ENCODE data around the gene INSM2.
A peak's percentile ranks its signal among the peaks of the same experiment; 100 is the strongest.

INSM2 gene

GRCh38 chr14:35551081-35551480 lies 17.1 kb downstream of the INSM2 start:
- DNase-seq (ENCODE audit: low read depth): no peak
- Histone ChIP-seq H3K4me1 (ENCODE audit: control insufficient read depth, insufficient read depth, low read length) (peaks cover 9% of the 10 kb centered on the region), H3K9me3 (ENCODE audit: control insufficient read depth, low read length) (no peaks in the 10 kb centered on the region), H3K36me3 (ENCODE audit: control insufficient read depth, insufficient read depth, low read length, severe bottlenecking) (peaks cover 5% of the 10 kb centered on the region), H3K27me3 (replicated peaks; ENCODE audit: control insufficient read depth, insufficient read depth, low read length) (no peaks in the 10 kb centered on the region), H3K4me3 (ENCODE audit: low read length) (no peak overlapping the region), H3K9ac (ENCODE audit: low read length) (no peak overlapping the region)

GRCh38 chr14:35553808-35554207 lies 19.8 kb downstream of the INSM2 start:
- Histone ChIP-seq H3K27me3 (replicated peaks; ENCODE audit: control insufficient read depth, insufficient read depth, low read length) (no peaks in the 10 kb centered on the region), H3K36me3 (ENCODE audit: control insufficient read depth, insufficient read depth, low read length, severe bottlenecking) (no peaks in the 10 kb centered on the region), H3K4me1 (ENCODE audit: control insufficient read depth, insufficient read depth, low read length) (peaks cover 9% of the 10 kb centered on the region), H3K4me3 (ENCODE audit: low read length) (no peak overlapping the region), H3K9ac (ENCODE audit: low read length) (no peak overlapping the region), H3K9me3 (ENCODE audit: control insufficient read depth, low read length) (no peaks in the 10 kb centered on the region)
- DNase-seq (ENCODE audit: low read depth): peak; percentile 47

- no peaks in the 10 kb centered on the region for H3K27me3 ChIP-seq (replicated peaks; ENCODE audit: control insufficient read depth, insufficient read depth, low read length)
- H3K9ac ChIP-seq (ENCODE audit: low read length): no peak overlapping the region
- H3K9me3 ChIP-seq (ENCODE audit: control insufficient read depth, low read length): no peaks in the 10 kb centered on the region
- no peaks in the 10 kb centered on the region for H3K36me3 ChIP-seq (ENCODE audit: control insufficient read depth, insufficient read depth, low read length, severe bottlenecking)
- no peak for DNase-seq (ENCODE audit: low read depth)
- H3K4me3 ChIP-seq (ENCODE audit: low read length): no peak overlapping the region
- H3K4me1 ChIP-seq (ENCODE audit: control insufficient read depth, insufficient read depth, low read length): peaks cover 9% of the 10 kb centered on the region
Measured at GRCh38 chr14:35556548-35556947, 22.6 kb downstream of the INSM2 start.

- Histone ChIP-seq H3K4me3 (ENCODE audit: low read length) (no peak overlapping the region), H3K36me3 (ENCODE audit: control insufficient read depth, insufficient read depth, low read length, severe bottlenecking) (no peaks in the 10 kb centered on the region), H3K27me3 (replicated peaks; ENCODE audit: control insufficient read depth, insufficient read depth, low read length) (no peaks in the 10 kb centered on the region), H3K9ac (ENCODE audit: low read length) (no peak overlapping the region), H3K4me1 (ENCODE audit: control insufficient read depth, insufficient read depth, low read length) (peaks cover 9% of the 10 kb centered on the region), H3K9me3 (ENCODE audit: control insufficient read depth, low read length) (no peaks in the 10 kb centered on the region)
- DNase-seq (ENCODE audit: low read depth): no peak
Measured at GRCh38 chr14:35557221-35557747, 23.3 kb downstream of the INSM2 start.

- H3K36me3 ChIP-seq (ENCODE audit: control insufficient read depth, insufficient read depth, low read length, severe bottlenecking): no peaks in the 10 kb centered on the region
- no peak overlapping the region for H3K9ac ChIP-seq (ENCODE audit: low read length)
- no peak for DNase-seq (ENCODE audit: low read depth)
- H3K9me3 ChIP-seq (ENCODE audit: control insufficient read depth, low read length): no peaks in the 10 kb centered on the region
- no peaks in the 10 kb centered on the region for H3K27me3 ChIP-seq (replicated peaks; ENCODE audit: control insufficient read depth, insufficient read depth, low read length)
- peaks cover 3% of the 10 kb centered on the region for H3K4me1 ChIP-seq (ENCODE audit: control insufficient read depth, insufficient read depth, low read length)
- no peak overlapping the region for H3K4me3 ChIP-seq (ENCODE audit: low read length)
Measured at GRCh38 chr14:35558680-35559079, 24.7 kb downstream of the INSM2 start.

GRCh38 chr14:35565871-35566464 lies 32.0 kb downstream of the INSM2 start:
- no peak for DNase-seq (ENCODE audit: low read depth)
- Histone ChIP-seq H3K4me1 (ENCODE audit: control insufficient read depth, insufficient read depth, low read length) (no peaks in the 10 kb centered on the region), H3K9ac (ENCODE audit: low read length) (no peak overlapping the region)

GRCh38 chr14:35571598-35571997 lies 37.6 kb downstream of the INSM2 start:
- Histone ChIP-seq H3K9ac (ENCODE audit: low read length) (no peak overlapping the region), H3K27me3 (replicated peaks; ENCODE audit: control insufficient read depth, insufficient read depth, low read length) (no peaks in the 10 kb centered on the region), H3K4me3 (ENCODE audit: low read length) (no peak overlapping the region), H3K36me3 (ENCODE audit: control insufficient read depth, insufficient read depth, low read length, severe bottlenecking) (peaks cover 11% of the 10 kb centered on the region), H3K4me1 (ENCODE audit: control insufficient read depth, insufficient read depth, low read length) (no peaks in the 10 kb centered on the region), H3K9me3 (ENCODE audit: control insufficient read depth, low read length) (no peaks in the 10 kb centered on the region)
- DNase-seq (ENCODE audit: low read depth): no peak

More at GRCh38 chr14:35565871-35566464, 32.0 kb downstream of the INSM2 start:
- peaks cover 7% of the 10 kb centered on the region for H3K36me3 ChIP-seq (ENCODE audit: control insufficient read depth, insufficient read depth, low read length, severe bottlenecking)
- H3K4me3 ChIP-seq (ENCODE audit: low read length): no peak overlapping the region
- H3K27me3 ChIP-seq (replicated peaks; ENCODE audit: control insufficient read depth, insufficient read depth, low read length): no peaks in the 10 kb centered on the region
- H3K9me3 ChIP-seq (ENCODE audit: control insufficient read depth, low read length): no peaks in the 10 kb centered on the region

GRCh38 chr14:35573911-35574310 lies 39.9 kb downstream of the INSM2 start:
- no peak overlapping the region for H3K9ac ChIP-seq (ENCODE audit: low read length)
- DNase-seq (ENCODE audit: low read depth): no peak
- H3K9me3 ChIP-seq (ENCODE audit: control insufficient read depth, low read length): no peaks in the 10 kb centered on the region
- peaks cover 8% of the 10 kb centered on the region for H3K36me3 ChIP-seq (ENCODE audit: control insufficient read depth, insufficient read depth, low read length, severe bottlenecking)
- no peaks in the 10 kb centered on the region for H3K4me1 ChIP-seq (ENCODE audit: control insufficient read depth, insufficient read depth, low read length)
- no peak overlapping the region for H3K4me3 ChIP-seq (ENCODE audit: low read length)
- no peaks in the 10 kb centered on the region for H3K27me3 ChIP-seq (replicated peaks; ENCODE audit: control insufficient read depth, insufficient read depth, low read length)

GRCh38 chr14:35576260-35576659 lies 42.3 kb downstream of the INSM2 start:
- H3K9ac ChIP-seq (ENCODE audit: low read length): no peak overlapping the region
- H3K9me3 ChIP-seq (ENCODE audit: control insufficient read depth, low read length): no peaks in the 10 kb centered on the region
- no peaks in the 10 kb centered on the region for H3K27me3 ChIP-seq (replicated peaks; ENCODE audit: control insufficient read depth, insufficient read depth, low read length)
- no peak overlapping the region for H3K4me3 ChIP-seq (ENCODE audit: low read length)
- peaks cover 11% of the 10 kb centered on the region for H3K36me3 ChIP-seq (ENCODE audit: control insufficient read depth, insufficient read depth, low read length, severe bottlenecking)
- H3K4me1 ChIP-seq (ENCODE audit: control insufficient read depth, insufficient read depth, low read length): no peaks in the 10 kb centered on the region
- peak; percentile 0 for DNase-seq (ENCODE audit: low read depth)

GRCh38 chr14:35576856-35577255 lies 42.9 kb downstream of the INSM2 start:
- Histone ChIP-seq H3K9me3 (ENCODE audit: control insufficient read depth, low read length) (no peaks in the 10 kb centered on the region), H3K4me3 (ENCODE audit: low read length) (no peak overlapping the region), H3K27me3 (replicated peaks; ENCODE audit: control insufficient read depth, insufficient read depth, low read length) (no peaks in the 10 kb centered on the region), H3K36me3 (ENCODE audit: control insufficient read depth, insufficient read depth, low read length, severe bottlenecking) (peaks cover 15% of the 10 kb centered on the region), H3K4me1 (ENCODE audit: control insufficient read depth, insufficient read depth, low read length) (no peaks in the 10 kb centered on the region), H3K9ac (ENCODE audit: low read length) (no peak overlapping the region)
- DNase-seq (ENCODE audit: low read depth): no peak

- Histone ChIP-seq H3K4me3 (ENCODE audit: low read length) (no peak overlapping the region), H3K27me3 (replicated peaks; ENCODE audit: control insufficient read depth, insufficient read depth, low read length) (no peaks in the 10 kb centered on the region), H3K9ac (ENCODE audit: low read length) (no peak overlapping the region), H3K4me1 (ENCODE audit: control insufficient read depth, insufficient read depth, low read length) (no peaks in the 10 kb centered on the region), H3K36me3 (ENCODE audit: control insufficient read depth, insufficient read depth, low read length, severe bottlenecking) (peaks cover 11% of the 10 kb centered on the region), H3K9me3 (ENCODE audit: control insufficient read depth, low read length) (no peaks in the 10 kb centered on the region)
- DNase-seq (ENCODE audit: low read depth): no peak
Measured at GRCh38 chr14:35578135-35578534, 44.2 kb downstream of the INSM2 start.

GRCh38 chr14:35578639-35579038 lies 44.7 kb downstream of the INSM2 start:
- no peaks in the 10 kb centered on the region for H3K4me1 ChIP-seq (ENCODE audit: control insufficient read depth, insufficient read depth, low read length)
- H3K9ac ChIP-seq (ENCODE audit: low read length): no peak overlapping the region
- no peak overlapping the region for H3K4me3 ChIP-seq (ENCODE audit: low read length)
- peaks cover 11% of the 10 kb centered on the region for H3K36me3 ChIP-seq (ENCODE audit: control insufficient read depth, insufficient read depth, low read length, severe bottlenecking)
- no peak for DNase-seq (ENCODE audit: low read depth)
- no peaks in the 10 kb centered on the region for H3K9me3 ChIP-seq (ENCODE audit: control insufficient read depth, low read length)
- H3K27me3 ChIP-seq (replicated peaks; ENCODE audit: control insufficient read depth, insufficient read depth, low read length): no peaks in the 10 kb centered on the region

Measured in adipocyte (in vitro differentiated cells).